ENCODE data around the gene PC.

DNA sequence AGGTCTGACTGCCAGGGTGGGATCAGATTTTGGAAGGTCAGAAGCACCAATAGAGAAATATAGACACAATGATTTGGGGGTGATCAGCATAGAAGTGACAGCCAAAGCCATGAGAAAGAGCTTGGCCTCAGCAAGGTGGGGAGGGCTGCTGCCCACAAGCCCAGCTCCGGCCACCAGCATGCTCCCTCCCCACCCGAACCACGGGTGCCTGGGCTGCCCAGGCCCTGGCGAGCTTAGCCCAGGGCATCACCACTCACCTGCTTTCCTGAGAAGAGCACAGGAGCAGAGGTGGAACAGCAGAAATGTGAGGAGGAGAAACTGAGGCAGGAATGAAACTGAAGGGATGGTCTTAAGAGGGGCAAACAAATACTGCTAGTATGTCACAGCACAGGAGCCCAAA is 52.6 kb downstream of the PC start:
- TF ChIP-seq RAD21 (IDR thresholded peaks at IDR 0.05; ENCODE audit: low read length) = no peak
- TF ChIP-seq YY1 (IDR thresholded peaks at IDR 0.05; ENCODE audit: low read depth) = no peak
- no peak for TF ChIP-seq EP300 (IDR thresholded peaks at IDR 0.05; ENCODE audit: borderline replicate concordance in 1 of 2, low read depth in 1 of 2, low read length in 1 of 2)
- TF ChIP-seq, protein P1, sequence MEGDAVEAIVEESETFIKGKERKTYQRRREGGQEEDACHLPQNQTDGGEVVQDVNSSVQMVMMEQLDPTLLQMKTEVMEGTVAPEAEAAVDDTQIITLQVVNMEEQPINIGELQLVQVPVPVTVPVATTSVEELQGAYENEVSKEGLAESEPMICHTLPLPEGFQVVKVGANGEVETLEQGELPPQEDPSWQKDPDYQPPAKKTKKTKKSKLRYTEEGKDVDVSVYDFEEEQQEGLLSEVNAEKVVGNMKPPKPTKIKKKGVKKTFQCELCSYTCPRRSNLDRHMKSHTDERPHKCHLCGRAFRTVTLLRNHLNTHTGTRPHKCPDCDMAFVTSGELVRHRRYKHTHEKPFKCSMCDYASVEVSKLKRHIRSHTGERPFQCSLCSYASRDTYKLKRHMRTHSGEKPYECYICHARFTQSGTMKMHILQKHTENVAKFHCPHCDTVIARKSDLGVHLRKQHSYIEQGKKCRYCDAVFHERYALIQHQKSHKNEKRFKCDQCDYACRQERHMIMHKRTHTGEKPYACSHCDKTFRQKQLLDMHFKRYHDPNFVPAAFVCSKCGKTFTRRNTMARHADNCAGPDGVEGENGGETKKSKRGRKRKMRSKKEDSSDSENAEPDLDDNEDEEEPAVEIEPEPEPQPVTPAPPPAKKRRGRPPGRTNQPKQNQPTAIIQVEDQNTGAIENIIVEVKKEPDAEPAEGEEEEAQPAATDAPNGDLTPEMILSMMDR (IDR thresholded peaks at IDR 0.05) = no peak

Data from SK-N-SH (cell line).